ENCODE data around the gene LAPTM5.

- no peak for TF ChIP-seq CTCF (IDR thresholded peaks at IDR 0.05 in 2 of 3, conservative IDR thresholded peaks at IDR 0.05 in 1 of 3; ENCODE audit: borderline replicate concordance in 1 of 3, insufficient read depth in 1 of 3, low read depth in 2 of 3, low read length in 2 of 3)
- TF ChIP-seq MAX (IDR thresholded peaks at IDR 0.05), result no peak
- TF ChIP-seq ATF3 (IDR thresholded peaks at IDR 0.05), result no peak
- TF ChIP-seq EZH2 (IDR thresholded peaks at IDR 0.05), result no peak
- TF ChIP-seq POLR2A (IDR thresholded peaks at IDR 0.05; ENCODE audit: borderline replicate concordance, extremely low read depth, insufficient read depth, insufficient read length), result no peak
- no peak for TF ChIP-seq TCF7L2 (IDR thresholded peaks at IDR 0.05; ENCODE audit: borderline replicate concordance, extremely low read depth, insufficient read depth, insufficient read length)
- TF ChIP-seq SP1 (IDR thresholded peaks at IDR 0.05; ENCODE audit: low read depth), result no peak
- TF ChIP-seq SRF (IDR thresholded peaks at IDR 0.05; ENCODE audit: low read depth), result no peak
- no peak for TF ChIP-seq REST (IDR thresholded peaks at IDR 0.05; ENCODE audit: low read depth)
Observed at GRCh38 chr1:30742963-30743559, 14.5 kb downstream of the LAPTM5 start.

All from HCT116 (cell line).